ENCODE results near the gene PLP2.

PLP2 gene

DNA sequence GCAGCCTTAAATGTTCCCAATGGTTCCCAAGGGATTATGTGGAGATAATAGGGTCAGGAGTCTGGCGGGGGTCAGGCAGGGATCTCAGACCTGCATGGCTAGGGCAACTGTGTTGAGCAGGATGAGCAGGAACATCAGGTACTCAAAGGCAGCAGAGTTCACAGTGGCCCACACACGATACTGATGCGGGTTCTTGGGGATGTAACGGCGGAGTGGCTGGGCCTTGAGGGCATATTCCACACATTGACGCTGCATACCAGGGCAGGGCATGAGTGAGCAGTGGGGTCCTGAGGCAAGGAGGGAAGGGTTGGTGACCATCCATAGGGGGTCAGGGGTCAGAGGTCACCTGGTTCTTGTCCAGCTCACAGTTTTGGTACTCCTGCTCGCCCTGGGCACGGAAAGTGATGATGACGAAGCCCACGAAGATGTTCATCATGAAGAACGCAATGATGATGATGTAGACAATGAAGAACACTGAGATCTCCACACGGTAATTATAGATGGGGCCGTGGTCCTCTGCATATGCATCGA, 43.4 kb downstream of the PLP2 start:
- no peak overlapping the region for H3K4me3 ChIP-seq (ENCODE audit: low read depth, low read length)
- TF ChIP-seq, protein P1, sequence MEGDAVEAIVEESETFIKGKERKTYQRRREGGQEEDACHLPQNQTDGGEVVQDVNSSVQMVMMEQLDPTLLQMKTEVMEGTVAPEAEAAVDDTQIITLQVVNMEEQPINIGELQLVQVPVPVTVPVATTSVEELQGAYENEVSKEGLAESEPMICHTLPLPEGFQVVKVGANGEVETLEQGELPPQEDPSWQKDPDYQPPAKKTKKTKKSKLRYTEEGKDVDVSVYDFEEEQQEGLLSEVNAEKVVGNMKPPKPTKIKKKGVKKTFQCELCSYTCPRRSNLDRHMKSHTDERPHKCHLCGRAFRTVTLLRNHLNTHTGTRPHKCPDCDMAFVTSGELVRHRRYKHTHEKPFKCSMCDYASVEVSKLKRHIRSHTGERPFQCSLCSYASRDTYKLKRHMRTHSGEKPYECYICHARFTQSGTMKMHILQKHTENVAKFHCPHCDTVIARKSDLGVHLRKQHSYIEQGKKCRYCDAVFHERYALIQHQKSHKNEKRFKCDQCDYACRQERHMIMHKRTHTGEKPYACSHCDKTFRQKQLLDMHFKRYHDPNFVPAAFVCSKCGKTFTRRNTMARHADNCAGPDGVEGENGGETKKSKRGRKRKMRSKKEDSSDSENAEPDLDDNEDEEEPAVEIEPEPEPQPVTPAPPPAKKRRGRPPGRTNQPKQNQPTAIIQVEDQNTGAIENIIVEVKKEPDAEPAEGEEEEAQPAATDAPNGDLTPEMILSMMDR (IDR thresholded peaks at IDR 0.05; ENCODE audit: low read depth, low read length): no peak

DNA sequence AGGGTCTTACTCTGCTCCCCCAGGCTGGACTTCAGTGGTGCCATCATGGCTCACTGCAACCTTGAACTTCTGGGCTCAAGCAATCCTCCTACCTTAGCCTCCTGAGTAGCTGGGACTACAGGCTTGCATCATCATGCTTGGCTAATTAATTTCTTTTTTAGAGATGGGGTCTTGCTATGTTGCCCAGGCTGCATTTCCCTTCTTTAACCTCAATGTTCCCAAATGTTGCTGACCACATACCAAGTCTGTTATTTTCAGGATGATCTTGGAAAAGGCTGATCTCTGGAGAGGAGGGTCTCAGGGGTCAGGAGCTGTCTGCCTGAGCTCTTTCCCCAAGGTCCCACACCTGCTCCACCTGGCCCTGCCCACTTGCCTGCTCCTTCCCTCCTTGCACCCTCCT, 48.4 kb downstream of the PLP2 start:
- no peak overlapping the region for H3K4me3 ChIP-seq (ENCODE audit: low read depth, low read length)
- TF ChIP-seq, protein P1 (IDR thresholded peaks at IDR 0.05; ENCODE audit: low read depth, low read length): no peak

DNA sequence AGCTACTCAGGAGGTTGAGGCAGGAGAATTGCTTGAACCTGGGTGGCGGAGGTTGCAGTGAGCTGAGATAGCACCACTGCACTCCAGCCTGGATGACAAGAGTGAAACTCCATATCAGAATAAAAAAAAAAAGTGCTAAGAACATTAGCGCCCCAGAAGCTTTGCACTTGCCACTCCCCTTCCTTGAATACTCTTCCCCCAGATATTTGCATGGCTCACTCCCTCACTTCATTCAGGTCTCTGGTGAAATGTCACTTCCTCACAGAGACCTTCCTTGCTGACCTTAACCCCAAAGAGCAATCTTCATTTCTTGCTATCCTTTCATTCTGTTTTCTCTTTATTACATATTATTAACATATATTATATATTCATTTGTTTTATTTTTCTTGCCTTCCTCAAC, 50.2 kb downstream of the PLP2 start:
- no peak overlapping the region for H3K4me3 ChIP-seq (ENCODE audit: low read depth, low read length)

More for the DNA sequence above, 50.2 kb downstream of the PLP2 start:
- TF ChIP-seq, protein P1 (IDR thresholded peaks at IDR 0.05; ENCODE audit: low read depth, low read length): no peak
